NOMO-1 (cell line): ENCODE results near the gene TELO2.
A peak's percentile ranks its signal among the peaks of the same experiment; 100 is the strongest.

ENCODE experiments used
- DNase-seq, 2 experiments: peaks; one replicate each; lab custom pipeline; 2025; ENCODE audit not compliant: unreplicated experiment in 2 of 2; lab: John Stamatoyannopoulos, UW

TELO2 gene

GRCh38 chr16:1492923-1493745 is at the start of gene TELO2:
TSS of gene TELO2 (plus strand) at chr16:1493360. CDS start at chr16:1494282, 922 bp downstream.
- peak; percentile 72 to 85 for DNase-seq

- DNase-seq, result no peak
These were observed 49.7 kb upstream of the TELO2 start for GRCh38 chr16:1443403-1443973.

GRCh38 chr16:1443980-1444729 is 49.0 kb upstream of the TELO2 start, which contains the start of gene CCDC154:
TSS of gene CCDC154 (minus strand) at chr16:1444556. CDS start at chr16:1444322, 234 bp downstream.
- DNase-seq, result no peak

GRCh38 chr16:1444730-1445517 is 48.2 kb upstream of the TELO2 start:
- DNase-seq, result no peak

GRCh38 chr16:1445518-1446203 is 47.5 kb upstream of the TELO2 start:
- no peak for DNase-seq

- no peak for DNase-seq
These were observed 46.7 kb upstream of the TELO2 start for GRCh38 chr16:1446296-1447080.

GRCh38 chr16:1447965-1448364 is 45.2 kb upstream of the TELO2 start:
- no peak for DNase-seq

GRCh38 chr16:1448536-1449116 is 44.5 kb upstream of the TELO2 start:
- no peak for DNase-seq

GRCh38 chr16:1449201-1449788 is 43.9 kb upstream of the TELO2 start:
- no peak for DNase-seq

GRCh38 chr16:1450218-1450617 is 42.9 kb upstream of the TELO2 start:
- DNase-seq, result no peak

- no peak for DNase-seq
These were observed 42.3 kb upstream of the TELO2 start for GRCh38 chr16:1450841-1451240.

GRCh38 chr16:1451702-1452392 is 41.3 kb upstream of the TELO2 start:
- DNase-seq, result no peak

GRCh38 chr16:1452530-1452929 is 40.6 kb upstream of the TELO2 start:
- DNase-seq, result no peak

- no peak for DNase-seq
These were observed 39.8 kb upstream of the TELO2 start for GRCh38 chr16:1453316-1453715.

GRCh38 chr16:1454561-1454960 is 38.6 kb upstream of the TELO2 start:
- DNase-seq, result no peak

GRCh38 chr16:1455190-1456171 is 37.7 kb upstream of the TELO2 start:
- DNase-seq, result no peak

GRCh38 chr16:1456951-1457350 is 36.2 kb upstream of the TELO2 start:
- no peak for DNase-seq
